Measurements from ENCODE around the gene ZMYM4.

DNA sequence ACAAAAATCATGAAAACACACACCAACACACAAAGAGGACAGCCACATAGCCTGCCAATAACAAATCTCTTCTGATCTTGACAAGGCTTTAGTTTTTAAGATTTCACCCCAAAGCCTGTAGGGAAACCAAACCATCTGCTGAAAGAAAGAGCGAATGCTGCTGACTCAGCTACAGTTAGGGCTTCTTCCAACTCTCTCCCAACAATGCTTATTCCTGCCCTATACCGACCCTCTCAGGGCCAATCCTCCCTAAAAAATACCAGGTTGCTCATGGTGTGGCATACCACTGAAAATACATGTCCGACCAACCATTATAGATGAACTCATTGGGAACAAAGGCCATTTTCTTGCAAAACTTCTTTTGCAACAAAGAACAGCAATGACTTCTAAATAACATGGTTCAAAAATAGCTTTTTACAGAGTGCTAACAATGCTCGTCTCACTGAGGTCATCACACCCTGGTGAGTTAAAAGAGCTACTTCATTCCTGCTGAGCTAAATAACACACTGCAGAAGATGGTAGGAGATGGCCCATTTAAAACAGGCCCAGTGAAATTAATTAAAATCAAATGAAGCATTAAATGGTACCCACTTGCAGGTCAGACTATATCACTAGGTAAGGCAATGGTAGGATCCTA is 202.6 kb downstream of the ZMYM4 start:
- TF ChIP-seq, protein P1, sequence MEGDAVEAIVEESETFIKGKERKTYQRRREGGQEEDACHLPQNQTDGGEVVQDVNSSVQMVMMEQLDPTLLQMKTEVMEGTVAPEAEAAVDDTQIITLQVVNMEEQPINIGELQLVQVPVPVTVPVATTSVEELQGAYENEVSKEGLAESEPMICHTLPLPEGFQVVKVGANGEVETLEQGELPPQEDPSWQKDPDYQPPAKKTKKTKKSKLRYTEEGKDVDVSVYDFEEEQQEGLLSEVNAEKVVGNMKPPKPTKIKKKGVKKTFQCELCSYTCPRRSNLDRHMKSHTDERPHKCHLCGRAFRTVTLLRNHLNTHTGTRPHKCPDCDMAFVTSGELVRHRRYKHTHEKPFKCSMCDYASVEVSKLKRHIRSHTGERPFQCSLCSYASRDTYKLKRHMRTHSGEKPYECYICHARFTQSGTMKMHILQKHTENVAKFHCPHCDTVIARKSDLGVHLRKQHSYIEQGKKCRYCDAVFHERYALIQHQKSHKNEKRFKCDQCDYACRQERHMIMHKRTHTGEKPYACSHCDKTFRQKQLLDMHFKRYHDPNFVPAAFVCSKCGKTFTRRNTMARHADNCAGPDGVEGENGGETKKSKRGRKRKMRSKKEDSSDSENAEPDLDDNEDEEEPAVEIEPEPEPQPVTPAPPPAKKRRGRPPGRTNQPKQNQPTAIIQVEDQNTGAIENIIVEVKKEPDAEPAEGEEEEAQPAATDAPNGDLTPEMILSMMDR (IDR thresholded peaks at IDR 0.05): no peak
- TF ChIP-seq ZFX (IDR thresholded peaks at IDR 0.05; ENCODE audit: borderline replicate concordance): no peak
